CD14-positive monocyte (primary cell): ENCODE measurements around the gene HAND1. TPM values are rescaled to one million over a fixed set of nuclear protein-coding genes. Genes with fewer than 3 reads are reported as not detected.
A peak's percentile ranks its signal among the peaks of the same experiment; 100 is the strongest.

ENCODE experiments used
- DNase-seq, 3 donors: peaks; one replicate each; pipeline ENCODE4 v3.0.0-alpha.2; 2011 to 2022
- H2AFZ ChIP-seq: 2 replicates; pipeline ENCODE4 v1.6.0; 2012; ENCODE audit warnings: mild to moderate bottlenecking, low read depth, low read length, inconsistent platforms; ENCODE audit not compliant: insufficient read depth, poor library complexity, severe bottlenecking
- H3K27ac ChIP-seq, 2 donors: 1 replicate in 1 of 2; 2 replicates in 1 of 2; pipeline ENCODE4 v1.5.1; 2012 to 2013; ENCODE audit warnings: low read length in 2 of 2, control low read depth in 1 of 2, inconsistent platforms in 1 of 2, low read depth in 1 of 2, mild to moderate bottlenecking in 1 of 2
- H3K27me3 ChIP-seq, 2 donors: one replicate each; pipeline versions ENCODE4 v1.6.0 to v1.6.1; 2011 to 2013; ENCODE audit warnings: low read length in 2 of 2; ENCODE audit not compliant: control insufficient read depth in 2 of 2, insufficient read depth in 2 of 2
- H3K36me3 ChIP-seq, 2 donors: replicated peaks in 1 of 2; 1 replicate in 1 of 2; 2 replicates in 1 of 2; pipeline versions ENCODE4 v1.5.1 to v1.6.1; 2012 to 2013; ENCODE audit warnings: low read length in 2 of 2, control low read depth in 1 of 2, inconsistent platforms in 1 of 2, mild to moderate bottlenecking in 1 of 2; ENCODE audit not compliant: insufficient read depth in 2 of 2, control insufficient read depth in 1 of 2
- H3K4me1 ChIP-seq, 2 donors: 1 replicate in 1 of 2; 2 replicates in 1 of 2; pipeline versions ENCODE4 v1.5.1 to v1.6.1; 2012 to 2013; ENCODE audit warnings: low read length in 2 of 2, control low read depth in 1 of 2, inconsistent platforms in 1 of 2, mild to moderate bottlenecking in 1 of 2, moderate library complexity in 1 of 2; ENCODE audit not compliant: insufficient read depth in 2 of 2, control insufficient read depth in 1 of 2
- H3K4me2 ChIP-seq: replicated peaks from 2 replicates; pipeline ENCODE3; 2012; ENCODE audit warnings: low read length, moderate library complexity, mild to moderate bottlenecking; ENCODE audit not compliant: poor library complexity, severe bottlenecking; ENCODE audit errors: extremely low read depth
- H3K4me3 ChIP-seq, 3 experiments: fragments of 200-600 bp in 1 of 3; sonication (generic) in 1 of 3; replicated peaks in 1 of 3; 1 replicate in 2 of 3; 2 replicates in 1 of 3; pipeline ENCODE4 v1.5.1; 2011 to 2013; ENCODE audit warnings: low read length in 3 of 3, mild to moderate bottlenecking in 3 of 3, control low read depth in 2 of 3, low read depth in 2 of 3, inconsistent platforms in 1 of 3, moderate library complexity in 1 of 3
- H3K79me2 ChIP-seq: 2 replicates; pipeline ENCODE4 v1.6.0; 2012; ENCODE audit warnings: mild to moderate bottlenecking, control low read depth, inconsistent platforms, low read length, moderate library complexity; ENCODE audit not compliant: insufficient read depth
- H3K9ac ChIP-seq: 2 replicates; pipeline ENCODE4 v1.6.0; 2017; ENCODE audit warnings: low read length, mild to moderate bottlenecking; ENCODE audit not compliant: insufficient read depth, poor library complexity, severe bottlenecking
- H3K9me3 ChIP-seq, 2 donors: replicated peaks in 1 of 2; 1 replicate in 1 of 2; 2 replicates in 1 of 2; pipeline versions ENCODE4 v1.5.1 to v1.6.1; 2012 to 2013; ENCODE audit warnings: low read length in 2 of 2, control low read depth in 1 of 2; ENCODE audit not compliant: control insufficient read depth in 1 of 2, insufficient read depth in 1 of 2
- H4K20me1 ChIP-seq: 2 replicates; pipeline ENCODE4 v1.6.0; 2012; ENCODE audit warnings: mild to moderate bottlenecking, low read length, control low read depth, moderate library complexity; ENCODE audit not compliant: insufficient read depth
- H3K27ac Mint-ChIP-seq, 7 donors: one replicate each; pipeline ENCODE4 v1.8.0; 2020; ENCODE audit warnings: mild to moderate bottlenecking in 7 of 7, mixed read lengths in 7 of 7, moderate library complexity in 6 of 7, inconsistent platforms in 2 of 7
- H3K27me3 Mint-ChIP-seq, 3 donors: one replicate each; pipeline ENCODE4 v1.8.0; 2021 to 2022; ENCODE audit warnings: low read depth in 3 of 3, mild to moderate bottlenecking in 3 of 3, mixed read lengths in 3 of 3, moderate library complexity in 3 of 3, inconsistent platforms in 1 of 3
- H3K36me3 Mint-ChIP-seq, 2 donors: one replicate each; pipeline ENCODE4 v1.8.0; 2020; ENCODE audit warnings: mixed read lengths in 2 of 2, inconsistent platforms in 1 of 2, mild to moderate bottlenecking in 1 of 2
- H3K4me1 Mint-ChIP-seq: one replicate; pipeline ENCODE4 v1.8.0; 2020; ENCODE audit warnings: mild to moderate bottlenecking, mixed read lengths
- H3K4me3 Mint-ChIP-seq, 2 donors: one replicate each; pipeline ENCODE4 v1.8.0; 2020; ENCODE audit warnings: mild to moderate bottlenecking in 2 of 2, mixed read lengths in 2 of 2, moderate library complexity in 1 of 2
- H3K9me3 Mint-ChIP-seq, 7 donors: one replicate each; pipeline ENCODE4 v1.8.0; 2020 to 2022; ENCODE audit warnings: mixed read lengths in 7 of 7, mild to moderate bottlenecking in 6 of 7, moderate library complexity in 6 of 7, inconsistent platforms in 2 of 7
- CTCF ChIP-seq: fragments of 200-600 bp; IDR thresholded peaks from one replicate; pipeline ENCODE4 v1.8.0; 2022; ENCODE audit warnings: antibody characterized with exemption, mild to moderate bottlenecking
- WGBS: methylation state at CpG from one replicate; pipeline ENCODE4 v1.1.5; 2013; ENCODE audit warnings: missing lambda C conversion rate; ENCODE audit not compliant: insufficient coverage; 5-methylcytosine and 5-hydroxymethylcytosine counted together
- intact Hi-C, 2 donors: fragments of 100-400 bp; cut with micrococcal nuclease; formaldehyde crosslinking; loops; one replicate each; pipeline versions ENCODE4 v1.15.0 to v1.15.1; 2023
- polyA plus RNA-seq, 3 donors: library from polyadenylated mRNA; depleted of rRNA in 1 of 3; unstranded in 2 of 3; stranded (reverse) in 1 of 3; fragments of 300-500 nt in 2 of 3; fragments of >200 nt in 1 of 3; fragmentation: Illumina TruSeq in 2 of 3; gene quantifications; 1 replicate in 2 of 3; 2 replicates in 1 of 3; pipeline ENCODE4 v1.2.3, GENCODE V29; 2012 to 2021

Gene HAND1
- polyA plus RNA-seq, 3 donors = not detected

DNA sequence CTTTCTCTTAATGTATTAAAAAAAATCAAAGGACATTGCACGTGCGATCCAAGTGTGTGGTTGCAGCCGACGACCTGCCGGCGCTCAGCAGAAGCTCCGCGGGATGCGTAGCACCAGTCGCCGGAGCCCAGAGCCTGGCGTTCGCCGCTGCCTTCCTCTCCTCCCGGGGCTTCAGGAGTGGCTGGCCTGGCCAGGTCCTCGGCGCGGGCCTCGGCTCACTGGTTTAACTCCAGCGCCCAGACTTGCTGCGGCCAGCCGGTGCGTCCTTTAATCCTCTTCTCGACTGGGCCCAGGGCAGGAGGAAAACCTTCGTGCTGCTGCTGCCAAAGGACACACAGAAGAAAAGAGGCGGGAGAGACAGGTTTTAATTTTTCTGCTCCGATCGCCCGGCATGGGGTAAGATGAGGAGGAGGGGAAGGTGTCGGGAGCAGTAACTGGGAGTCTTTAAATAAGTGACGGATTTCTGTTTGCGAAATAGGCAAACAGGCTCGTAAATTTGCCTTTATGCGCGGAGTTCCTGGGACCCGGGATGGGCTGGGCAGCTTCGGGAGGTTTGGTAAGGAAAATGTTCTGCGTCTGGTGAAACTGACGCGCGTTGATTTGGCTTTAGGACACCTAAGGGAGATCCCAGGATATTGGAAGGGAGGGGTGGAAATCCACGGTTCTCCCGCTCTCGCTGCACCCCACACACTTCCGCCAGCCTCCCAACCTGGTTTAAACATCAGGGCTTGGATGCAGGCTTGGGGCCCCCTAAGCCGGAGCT is 2.3 kb downstream of the HAND1 start:
- no peak for DNase-seq
- TF ChIP-seq CTCF = no peak
- intact Hi-C loops = no loop called here
- Mint-ChIP-seq H3K4me1 (peaks cover 57% of the 10 kb centered on the region), H3K9me3 (peaks cover 0 to 43% (median 17%) of the 10 kb centered on the region in 7 donors), H3K4me3 (peak overlapping the region in 1 of 2 donors; percentile 81), H3K36me3 (peaks cover 8 to 13% of the 10 kb centered on the region in 2 donors), H3K27ac (peak overlapping the region in 1 of 7 donors; percentile 14), H3K27me3 (peaks cover 97 to 99% (median 98%) of the 10 kb centered on the region in 3 donors)
- peaks cover 0 to 81% of the 10 kb centered on the region in 2 donors for H3K9me3 ChIP-seq
- H3K27me3 ChIP-seq = peaks cover 95 to 100% of the 10 kb centered on the region in 2 donors
- peaks cover 10 to 26% of the 10 kb centered on the region in 2 donors for H3K4me1 ChIP-seq
- no peaks in the 10 kb centered on the region for H3K79me2 ChIP-seq
- 8% methylated on average over 42 of the region's 46 CpGs for WGBS
- H3K4me2 ChIP-seq = no peak overlapping the region
- H3K4me3 ChIP-seq = peak overlapping the region in 1 of 3 experiments; percentile 20
- no peak overlapping the region for H3K27ac ChIP-seq
- H3K36me3 ChIP-seq = no peaks in the 10 kb centered on the region
- H2AFZ ChIP-seq = no peak overlapping the region
- no peak overlapping the region for H3K9ac ChIP-seq
- no peaks in the 10 kb centered on the region for H4K20me1 ChIP-seq

- Histone ChIP-seq H4K20me1 (no peaks in the 10 kb centered on the region), H3K9ac (no peak overlapping the region), H3K4me2 (no peak overlapping the region), H3K9me3 (peaks cover 0 to 71% of the 10 kb centered on the region in 2 donors), H3K36me3 (no peaks in the 10 kb centered on the region), H3K27me3 (peaks cover 94 to 100% of the 10 kb centered on the region in 2 donors), H3K4me3 (no peak overlapping the region), H3K4me1 (peaks cover 10 to 26% of the 10 kb centered on the region in 2 donors), H3K27ac (no peak overlapping the region), H3K79me2 (no peaks in the 10 kb centered on the region), H2AFZ (no peak overlapping the region)
- Mint-ChIP-seq H3K9me3 (peaks cover 0 to 39% (median 15%) of the 10 kb centered on the region in 7 donors), H3K36me3 (peaks cover 8 to 12% of the 10 kb centered on the region in 2 donors), H3K27me3 (peaks cover 97 to 98% (median 97%) of the 10 kb centered on the region in 3 donors), H3K27ac (no peak overlapping the region), H3K4me1 (peaks cover 59% of the 10 kb centered on the region), H3K4me3 (peak overlapping the region in 1 of 2 donors; percentile 81)
- DNase-seq = no peak
- TF ChIP-seq CTCF = no peak
- intact Hi-C loops = no loop called here
- WGBS = 7% methylated on average over 9 of the region's 17 CpGs
Measured at GRCh38 chr5:154474396-154475334, 3.4 kb downstream of the HAND1 start.
